GM10248 (cell line): ENCODE results near the gene RNF214.
"Not testable (repeated sequence)": the region's sequence is repeated elsewhere in the genome, so short reads cannot be mapped to it uniquely, and the experiment has no call there.

Source experiments
- CTCF ChIA-PET: fragments of 300-600 bp; sonication (Branson Sonifier 250); formaldehyde crosslinking; extraction: SDS; loops from one replicate; lab custom pipeline; 2021; ENCODE audit warnings: antibody characterized with exemption; lab: Yijun Ruan, JAX
- POLR2A ChIA-PET: fragments of 350-650 bp; sonication (Branson Sonifier 250); formaldehyde crosslinking; extraction: SDS; loops from one replicate; lab custom pipeline; 2020; ENCODE audit warnings: antibody characterized with exemption; lab: Yijun Ruan, JAX
- DNase-seq: peaks from one replicate; pipeline ENCODE4 v3.0.0; 2012; ENCODE audit errors: extremely low spot score
- CTCF ChIP-seq: IDR thresholded peaks from 2 replicates; pipeline ENCODE4 v1.5.1; 2012; ENCODE audit warnings: mild to moderate bottlenecking, low read depth; ENCODE audit errors: extremely low read depth, missing control alignments, control extremely low read depth

Gene RNF214

GRCh38 chr11:117258576-117258975 lies 26.1 kb downstream of the RNF214 start:
- ChIA-PET CTCF (no interaction called here), POLR2A (no interaction called here)
- no peak for DNase-seq

GRCh38 chr11:117259417-117259816 lies 26.9 kb downstream of the RNF214 start:
- DNase-seq, result no peak
- TF ChIP-seq CTCF, result no peak
- POLR2A ChIA-PET, result no interaction called here
- CTCF ChIA-PET, result interaction anchor here (0.9 kb wide), 1 partner anchor 32 kb away, joined by 3 read pairs; no protein-coding TSS in a partner anchor

More at GRCh38 chr11:117258576-117258975, 26.1 kb downstream of the RNF214 start:
- no peak for TF ChIP-seq CTCF

- CTCF ChIA-PET, POLR2A ChIA-PET, DNase-seq: not testable (repeated sequence)
These were observed 32.3 kb downstream of the RNF214 start for GRCh38 chr11:117264624-117265323.

- no peak for DNase-seq
- ChIA-PET CTCF (no interaction called here), POLR2A (no interaction called here)
- no peak for TF ChIP-seq CTCF
These were observed 33.3 kb downstream of the RNF214 start for GRCh38 chr11:117265745-117266144.

- ChIA-PET POLR2A (no interaction called here), CTCF (no interaction called here)
- no peak for TF ChIP-seq CTCF
- DNase-seq, result no peak
These were observed 37.4 kb downstream of the RNF214 start for GRCh38 chr11:117269856-117270255.

GRCh38 chr11:117271208-117271607 lies 38.7 kb downstream of the RNF214 start:
- no peak for TF ChIP-seq CTCF
- ChIA-PET POLR2A (no interaction called here), CTCF (interaction anchor here (1.1 to 1.4 kb wide), 3 partner anchors 15 to 45 kb away, joined by 4 to 7 read pairs (median 4); no protein-coding TSS in a partner anchor)
- DNase-seq, result no peak

- POLR2A ChIA-PET, DNase-seq: not testable (repeated sequence)
- CTCF ChIA-PET, result interaction anchor here (1.1 to 1.4 kb wide), 3 partner anchors 14 to 46 kb away, joined by 4 to 7 read pairs (median 4); no protein-coding TSS in a partner anchor
These were observed 39.7 kb downstream of the RNF214 start for GRCh38 chr11:117272175-117272574.
